NB4 (cell line): ENCODE results near the gene GBP3.
"Not testable (repeated sequence)": the region's sequence is repeated elsewhere in the genome, so short reads cannot be mapped to it uniquely, and the experiment has no call there.

Experiments used
- DNase-seq: peaks from one replicate; pipeline ENCODE4 v3.0.0; 2010; ENCODE audit warnings: low read depth
- H3K4me3 ChIP-seq: one replicate; pipeline ENCODE4 v1.5.1; 2011; ENCODE audit warnings: mild to moderate bottlenecking, low read depth, low read length, moderate library complexity
- CTCF ChIP-seq: IDR thresholded peaks from one replicate; pipeline ENCODE4 v1.5.1; 2012; ENCODE audit warnings: low read depth, low read length
- MAX ChIP-seq: IDR thresholded peaks from 2 replicates; pipeline ENCODE4 v1.6.1; 2011; ENCODE audit warnings: low read depth, low read length
- MYC ChIP-seq: IDR thresholded peaks from 2 replicates; pipeline ENCODE4 v1.6.1; 2011; ENCODE audit warnings: low read depth, low read length
- POLR2A ChIP-seq: IDR thresholded peaks from 2 replicates; pipeline ENCODE4 v1.6.1; 2011; ENCODE audit warnings: mild to moderate bottlenecking; ENCODE audit not compliant: insufficient read length; ENCODE audit errors: extremely low read depth

Gene GBP3

GRCh38 chr1:89047734-89048133 is 25.1 kb upstream of the GBP3 start:
- TF ChIP-seq MAX (no peak), MYC (no peak), CTCF (no peak), POLR2A (no peak)
- no peak overlapping the region for H3K4me3 ChIP-seq
- DNase-seq: no peak

- not testable (repeated sequence) for H3K4me3 ChIP-seq, DNase-seq
Measured at GRCh38 chr1:89046318-89047183, 23.9 kb upstream of the GBP3 start.

GRCh38 chr1:89044970-89045721 is 22.5 kb upstream of the GBP3 start:
- no peak for DNase-seq
- no peak overlapping the region for H3K4me3 ChIP-seq
- no peak for TF ChIP-seq POLR2A
- TF ChIP-seq CTCF: no peak
- no peak for TF ChIP-seq MYC
- no peak for TF ChIP-seq MAX

- no peak for DNase-seq
- TF ChIP-seq POLR2A (no peak), MYC (no peak)
- no peak overlapping the region for H3K4me3 ChIP-seq
Measured at GRCh38 chr1:89043940-89044339, 21.3 kb upstream of the GBP3 start.

- DNase-seq: no peak
- TF ChIP-seq MYC (no peak), CTCF (no peak), POLR2A (no peak), MAX (no peak)
- no peak overlapping the region for H3K4me3 ChIP-seq
Measured at GRCh38 chr1:89042491-89042890, 19.8 kb upstream of the GBP3 start.

- no peak overlapping the region for H3K4me3 ChIP-seq
- no peak for DNase-seq
- TF ChIP-seq MYC (no peak), CTCF (no peak), POLR2A (no peak), MAX (no peak)
Measured at GRCh38 chr1:89041721-89042120, 19.1 kb upstream of the GBP3 start.
